ENCODE results near the gene MORN4. TPM values are rescaled to one million over a fixed set of nuclear protein-coding genes. Genes with fewer than 3 reads are reported as not detected.

MORN4 gene
- total and polyA plus RNA-seq, 2 of the 13 experiments (the other 11 are each of a cell fraction or from before 2014, with no cell fraction given) = 3.4 to 9.1 TPM

DNA sequence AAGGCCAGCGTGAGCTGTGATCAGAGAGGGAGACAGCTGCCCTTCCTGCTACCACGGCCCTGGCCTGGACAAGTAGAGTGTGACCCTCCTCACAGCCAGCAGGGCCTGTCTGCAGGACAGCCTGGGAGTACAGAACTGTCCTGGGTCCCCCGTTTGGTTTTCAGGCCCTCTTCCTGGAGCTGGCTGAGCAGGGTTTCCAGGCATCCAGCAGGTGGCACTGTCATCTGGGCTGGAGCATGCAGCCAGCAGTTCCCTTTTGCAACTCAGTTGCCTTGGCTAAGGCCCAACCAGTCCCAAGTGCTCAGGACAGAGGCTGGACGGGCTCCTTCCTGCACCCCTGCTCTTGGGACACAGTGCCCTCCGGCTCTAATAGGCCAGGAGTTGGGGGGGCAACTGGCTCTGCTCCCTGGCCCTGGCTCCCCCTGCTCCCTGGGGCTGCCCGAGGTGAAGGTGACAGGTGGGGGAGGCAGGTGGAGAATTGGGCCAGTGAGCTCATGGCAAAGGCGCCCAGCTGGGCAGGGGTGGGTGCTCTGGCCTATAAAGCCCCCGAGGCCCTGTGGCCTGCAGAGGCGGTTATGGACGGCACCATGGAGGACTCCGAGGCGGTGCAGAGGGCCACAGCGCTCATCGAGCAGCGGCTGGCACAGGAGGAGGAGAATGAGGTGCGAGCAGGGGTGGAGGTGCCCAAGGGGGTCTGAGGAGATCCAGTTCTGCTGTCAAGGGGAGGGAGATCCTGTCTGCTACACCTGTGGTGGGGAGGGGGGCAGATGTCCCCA lies 60.9 kb downstream of the MORN4 start, which contains the start of gene ANKRD2 (continued):
- 0 out of 2 replicates have a peak, but pooled peaks have one; percentile 36 for TF ChIP-seq CBX5 (CRISPR knock-in tag; IDR thresholded peaks at IDR 0.05; ENCODE audit: borderline replicate concordance)
- 0 out of 2 replicates have a peak, but pooled peaks have one; percentile 22 for TF ChIP-seq ELF3 (CRISPR knock-in tag; IDR thresholded peaks at IDR 0.05)
- 0 out of 2 replicates have a peak, but pooled peaks have one; percentile 33 for TF ChIP-seq THAP11 (CRISPR knock-in tag; IDR thresholded peaks at IDR 0.05)
- TF ChIP-seq SAP130 (CRISPR knock-in tag; IDR thresholded peaks at IDR 0.05; ENCODE audit: low read depth) = peak; percentile 16; the same call in 1 of the 2 replicates
- TF ChIP-seq ZNF562 (CRISPR knock-in tag; IDR thresholded peaks at IDR 0.05; ENCODE audit: borderline replicate concordance) = no peak
- peak; percentile 48; the same call in 1 of the 2 replicates for TF ChIP-seq ZNF788 (CRISPR knock-in tag; IDR thresholded peaks at IDR 0.05; ENCODE audit: borderline replicate concordance)
- TF ChIP-seq SMC3 (IDR thresholded peaks at IDR 0.05; ENCODE audit: low read length) = peak; percentile 92
- TF ChIP-seq AGO2 (optimal IDR thresholded peaks at IDR 0.05; ENCODE audit: low read depth, low read length) = peak; percentile 38
- TF ChIP-seq SP4 (CRISPR knock-in tag; IDR thresholded peaks at IDR 0.05) = 0 out of 2 replicates have a peak, but pooled peaks have one; percentile 5
- 0 out of 2 replicates have a peak, but pooled peaks have one; percentile 12 for TF ChIP-seq GATAD2A (CRISPR knock-in tag; IDR thresholded peaks at IDR 0.05)
- 0 out of 2 replicates have a peak, but pooled peaks have one; percentile 55 for TF ChIP-seq MTA1 (CRISPR knock-in tag; IDR thresholded peaks at IDR 0.05; ENCODE audit: borderline replicate concordance)
- TF ChIP-seq ZNF782 (CRISPR knock-in tag; IDR thresholded peaks at IDR 0.05; ENCODE audit: borderline replicate concordance) = 0 out of 2 replicates have a peak, but pooled peaks have one; percentile 24
- TF ChIP-seq, protein P1, sequence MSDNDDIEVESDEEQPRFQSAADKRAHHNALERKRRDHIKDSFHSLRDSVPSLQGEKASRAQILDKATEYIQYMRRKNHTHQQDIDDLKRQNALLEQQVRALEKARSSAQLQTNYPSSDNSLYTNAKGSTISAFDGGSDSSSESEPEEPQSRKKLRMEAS (IDR thresholded peaks at IDR 0.05) = peak; percentile 41; the same call in 1 of the 2 replicates
- peak; percentile 41; the same call in 1 of the 2 replicates for TF ChIP-seq PITX1 (CRISPR knock-in tag; IDR thresholded peaks at IDR 0.05)
- TF ChIP-seq STAG1 (CRISPR knock-in tag; IDR thresholded peaks at IDR 0.05) = peak; percentile 93
- 0 out of 2 replicates have a peak, but pooled peaks have one; percentile 22 for TF ChIP-seq REPIN1 (CRISPR knock-in tag; IDR thresholded peaks at IDR 0.05; ENCODE audit: borderline replicate concordance, low read depth)
- peak; percentile 59 for TF ChIP-seq ZFX (CRISPR knock-in tag; IDR thresholded peaks at IDR 0.05; ENCODE audit: low read depth)
- TF ChIP-seq, protein P2, sequence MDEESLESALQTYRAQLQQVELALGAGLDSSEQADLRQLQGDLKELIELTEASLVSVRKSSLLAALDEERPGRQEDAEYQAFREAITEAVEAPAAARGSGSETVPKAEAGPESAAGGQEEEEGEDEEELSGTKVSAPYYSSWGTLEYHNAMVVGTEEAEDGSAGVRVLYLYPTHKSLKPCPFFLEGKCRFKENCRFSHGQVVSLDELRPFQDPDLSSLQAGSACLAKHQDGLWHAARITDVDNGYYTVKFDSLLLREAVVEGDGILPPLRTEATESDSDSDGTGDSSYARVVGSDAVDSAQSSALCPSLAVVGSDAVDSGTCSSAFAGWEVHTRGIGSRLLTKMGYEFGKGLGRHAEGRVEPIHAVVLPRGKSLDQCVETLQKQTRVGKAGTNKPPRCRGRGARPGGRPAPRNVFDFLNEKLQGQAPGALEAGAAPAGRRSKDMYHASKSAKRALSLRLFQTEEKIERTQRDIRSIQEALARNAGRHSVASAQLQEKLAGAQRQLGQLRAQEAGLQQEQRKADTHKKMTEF (CRISPR knock-in tag; IDR thresholded peaks at IDR 0.05) = no peak
- peak; percentile 95 for TF ChIP-seq RAD21 (CRISPR knock-in tag; IDR thresholded peaks at IDR 0.05)
- 0 out of 2 replicates have a peak, but pooled peaks have one; percentile 55 for TF ChIP-seq ZNF230 (CRISPR knock-in tag; IDR thresholded peaks at IDR 0.05)
- no peak for TF ChIP-seq NR2F6 (IDR thresholded peaks at IDR 0.05)
- TF ChIP-seq NR2F6 (CRISPR knock-in tag; IDR thresholded peaks at IDR 0.05) = no peak
- TF ChIP-seq, protein P3, sequence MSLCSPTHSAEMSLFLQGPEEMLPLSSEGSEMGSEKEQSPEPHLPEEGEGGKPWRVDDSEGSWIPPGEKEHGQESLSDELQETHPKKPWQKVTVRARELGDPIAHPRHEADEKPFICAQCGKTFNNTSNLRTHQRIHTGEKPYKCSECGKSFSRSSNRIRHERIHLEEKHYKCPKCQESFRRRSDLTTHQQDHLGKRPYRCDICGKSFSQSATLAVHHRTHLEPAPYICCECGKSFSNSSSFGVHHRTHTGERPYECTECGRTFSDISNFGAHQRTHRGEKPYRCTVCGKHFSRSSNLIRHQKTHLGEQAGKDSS (CRISPR knock-in tag; IDR thresholded peaks at IDR 0.05; ENCODE audit: borderline replicate concordance, low read depth) = peak; percentile 17; the same call in 1 of the 2 replicates
- TF ChIP-seq ZNF563 (CRISPR knock-in tag; IDR thresholded peaks at IDR 0.05) = no peak
- 0 out of 2 replicates have a peak, but pooled peaks have one; percentile 28 for TF ChIP-seq ZNF350 (CRISPR knock-in tag; IDR thresholded peaks at IDR 0.05; ENCODE audit: borderline replicate concordance, low read depth)
- 0 out of 3 replicates have a peak, but pooled peaks have one; percentile 41 for TF ChIP-seq MXI1 (IDR thresholded peaks at IDR 0.05; ENCODE audit: borderline replicate concordance, low read depth, low read length)
- TF ChIP-seq, protein P4, sequence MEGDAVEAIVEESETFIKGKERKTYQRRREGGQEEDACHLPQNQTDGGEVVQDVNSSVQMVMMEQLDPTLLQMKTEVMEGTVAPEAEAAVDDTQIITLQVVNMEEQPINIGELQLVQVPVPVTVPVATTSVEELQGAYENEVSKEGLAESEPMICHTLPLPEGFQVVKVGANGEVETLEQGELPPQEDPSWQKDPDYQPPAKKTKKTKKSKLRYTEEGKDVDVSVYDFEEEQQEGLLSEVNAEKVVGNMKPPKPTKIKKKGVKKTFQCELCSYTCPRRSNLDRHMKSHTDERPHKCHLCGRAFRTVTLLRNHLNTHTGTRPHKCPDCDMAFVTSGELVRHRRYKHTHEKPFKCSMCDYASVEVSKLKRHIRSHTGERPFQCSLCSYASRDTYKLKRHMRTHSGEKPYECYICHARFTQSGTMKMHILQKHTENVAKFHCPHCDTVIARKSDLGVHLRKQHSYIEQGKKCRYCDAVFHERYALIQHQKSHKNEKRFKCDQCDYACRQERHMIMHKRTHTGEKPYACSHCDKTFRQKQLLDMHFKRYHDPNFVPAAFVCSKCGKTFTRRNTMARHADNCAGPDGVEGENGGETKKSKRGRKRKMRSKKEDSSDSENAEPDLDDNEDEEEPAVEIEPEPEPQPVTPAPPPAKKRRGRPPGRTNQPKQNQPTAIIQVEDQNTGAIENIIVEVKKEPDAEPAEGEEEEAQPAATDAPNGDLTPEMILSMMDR (CRISPR knock-in tag; IDR thresholded peaks at IDR 0.05) = peak; percentile 97

Measured in HepG2 (cell line).